ENCODE data around the gene FSIP2. TPM values are rescaled to one million over a fixed set of nuclear protein-coding genes. Genes with fewer than 3 reads are reported as not detected.

FSIP2 gene
- total RNA-seq, 4 donors from 2014 or later = 1.7 to 8.4 (median 5.3) TPM

GRCh38 chr2:185790361-185790760, 51.8 kb downstream of the FSIP2 start:
- Histone ChIP-seq H3K4me1 (no peaks in the 10 kb centered on the region), H3K4me3 (no peak overlapping the region), H3K36me3 (no peaks in the 10 kb centered on the region), H3K9me3 (no peaks in the 10 kb centered on the region), H3K27ac (no peak overlapping the region), H3K27me3 (no peaks in the 10 kb centered on the region)
- TF ChIP-seq CTCF (IDR thresholded peaks at IDR 0.05) (no peak), POLR2A (IDR thresholded peaks at IDR 0.05) (no peak)
- DNase-seq = no peak

GRCh38 chr2:185793532-185794345, 55.1 kb downstream of the FSIP2 start:
- no peaks in the 10 kb centered on the region for H3K36me3 ChIP-seq
- no peaks in the 10 kb centered on the region for H3K9me3 ChIP-seq
- no peaks in the 10 kb centered on the region for H3K4me1 ChIP-seq
- H3K27ac ChIP-seq = no peak overlapping the region
- no peak for DNase-seq
- H3K4me3 ChIP-seq = no peak overlapping the region
- TF ChIP-seq CTCF (IDR thresholded peaks at IDR 0.05) = no peak
- no peak for TF ChIP-seq POLR2A (IDR thresholded peaks at IDR 0.05)
- no peaks in the 10 kb centered on the region for H3K27me3 ChIP-seq

GRCh38 chr2:185796758-185797157, 58.2 kb downstream of the FSIP2 start:
- TF ChIP-seq POLR2A (IDR thresholded peaks at IDR 0.05) (no peak), CTCF (IDR thresholded peaks at IDR 0.05) (no peak)

GRCh38 chr2:185802926-185803325, 64.3 kb downstream of the FSIP2 start:
- no peak overlapping the region for H3K4me3 ChIP-seq
- no peaks in the 10 kb centered on the region for H3K4me1 ChIP-seq
- H3K27me3 ChIP-seq = no peaks in the 10 kb centered on the region
- TF ChIP-seq CTCF (IDR thresholded peaks at IDR 0.05) = no peak
- no peak for TF ChIP-seq POLR2A (IDR thresholded peaks at IDR 0.05)
- no peak for DNase-seq
- H3K36me3 ChIP-seq = no peaks in the 10 kb centered on the region
- H3K9me3 ChIP-seq = no peaks in the 10 kb centered on the region
- no peak overlapping the region for H3K27ac ChIP-seq

More at GRCh38 chr2:185796758-185797157, 58.2 kb downstream of the FSIP2 start:
- H3K9me3 ChIP-seq = no peaks in the 10 kb centered on the region
- H3K36me3 ChIP-seq = no peaks in the 10 kb centered on the region
- H3K4me1 ChIP-seq = no peaks in the 10 kb centered on the region
- no peak for DNase-seq
- H3K27ac ChIP-seq = no peak overlapping the region
- H3K4me3 ChIP-seq = no peak overlapping the region
- H3K27me3 ChIP-seq = no peaks in the 10 kb centered on the region

- no peak for DNase-seq
- no peaks in the 10 kb centered on the region for H3K4me1 ChIP-seq
- no peaks in the 10 kb centered on the region for H3K27me3 ChIP-seq
- TF ChIP-seq POLR2A (IDR thresholded peaks at IDR 0.05) (no peak), CTCF (IDR thresholded peaks at IDR 0.05) (no peak)
- H3K9me3 ChIP-seq = no peaks in the 10 kb centered on the region
- no peak overlapping the region for H3K27ac ChIP-seq
- H3K4me3 ChIP-seq = no peak overlapping the region
- no peaks in the 10 kb centered on the region for H3K36me3 ChIP-seq
Measured at GRCh38 chr2:185806783-185807182, 68.2 kb downstream of the FSIP2 start.
